HFFc6 (cell line): ENCODE results near the gene FXR2. TPM values are rescaled to one million over a fixed set of nuclear protein-coding genes. Genes with fewer than 3 reads are reported as not detected.
"Not testable (repeated sequence)": the region's sequence is repeated elsewhere in the genome, so short reads cannot be mapped to it uniquely, and the experiment has no call there.

Experiments used
- DNase-seq: peaks from one replicate; pipeline ENCODE4 v3.0.0-alpha.2; 2018
- H3K27ac Mint-ChIP-seq: 2 replicates; pipeline ENCODE4 v1.8.0; 2020; ENCODE audit warnings: mild to moderate bottlenecking, mixed read lengths
- H3K27me3 Mint-ChIP-seq: 2 replicates; pipeline ENCODE4 v1.8.0; 2021; ENCODE audit warnings: mild to moderate bottlenecking, moderate library complexity, mixed read lengths; ENCODE audit not compliant: insufficient read depth
- H3K36me3 Mint-ChIP-seq: 2 replicates; pipeline ENCODE4 v1.8.0; 2021; ENCODE audit warnings: low read depth, mixed read lengths
- H3K4me1 Mint-ChIP-seq: 2 replicates; pipeline ENCODE4 v1.8.0; 2020; ENCODE audit warnings: low read depth, mixed read lengths
- H3K4me3 Mint-ChIP-seq: 2 replicates; pipeline ENCODE4 v1.8.0; 2020; ENCODE audit warnings: mild to moderate bottlenecking, moderate library complexity, mixed read lengths
- H3K9me3 Mint-ChIP-seq: 2 replicates; pipeline ENCODE4 v1.8.0; 2020; ENCODE audit warnings: mild to moderate bottlenecking, mixed read lengths
- total RNA-seq, 6 experiments: library from RNA; stranded (reverse); fragmentation: NEBNext Ultra II Directional; extraction: Animal tissue kit (Norgen Biotek cat#: 25700); gene quantifications; 2 replicates in 1 of 6; 3 replicates in 5 of 6; pipeline ENCODE4 v1.2.3, GENCODE V29; 2021
- TF ChIP-seq, protein P1 (sequence below): fragments of 200-600 bp; sonication (generic); IDR thresholded peaks from 2 replicates; pipeline ENCODE4 v1.5.0; 2021; ENCODE audit warnings: antibody characterized with exemption, mild to moderate bottlenecking

Gene FXR2
- total RNA-seq, 6 experiments from 2014 or later = 49.3 to 62.3 (median 51.5) TPM

DNA sequence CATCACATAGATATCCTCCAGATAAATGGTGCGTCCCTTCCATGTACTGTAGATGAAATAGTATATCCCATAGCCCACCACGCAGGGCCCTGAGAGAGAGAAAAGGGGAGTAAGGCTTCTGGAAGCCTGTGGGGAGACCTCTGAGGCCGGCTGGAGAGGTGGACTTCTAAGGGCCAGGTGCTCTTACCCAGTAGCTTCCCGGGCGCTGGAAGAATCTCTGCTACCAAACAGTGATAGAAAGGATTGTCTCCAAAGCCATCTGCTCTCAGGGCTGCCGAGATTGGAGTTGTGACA lies 12.2 kb upstream of the FXR2 start:
- Mint-ChIP-seq H3K9me3 (no peaks in the 10 kb centered on the region), H3K4me3 (peak overlapping the region; percentile 91), H3K27ac (peak overlapping the region; percentile 82), H3K36me3 (peaks cover 4% of the 10 kb centered on the region; the same call in 1 of the 2 replicates), H3K4me1 (peaks cover 10% of the 10 kb centered on the region; the same call in 1 of the 2 replicates), H3K27me3 (peaks cover 3% of the 10 kb centered on the region)
- no peak for DNase-seq
- TF ChIP-seq, protein P1, sequence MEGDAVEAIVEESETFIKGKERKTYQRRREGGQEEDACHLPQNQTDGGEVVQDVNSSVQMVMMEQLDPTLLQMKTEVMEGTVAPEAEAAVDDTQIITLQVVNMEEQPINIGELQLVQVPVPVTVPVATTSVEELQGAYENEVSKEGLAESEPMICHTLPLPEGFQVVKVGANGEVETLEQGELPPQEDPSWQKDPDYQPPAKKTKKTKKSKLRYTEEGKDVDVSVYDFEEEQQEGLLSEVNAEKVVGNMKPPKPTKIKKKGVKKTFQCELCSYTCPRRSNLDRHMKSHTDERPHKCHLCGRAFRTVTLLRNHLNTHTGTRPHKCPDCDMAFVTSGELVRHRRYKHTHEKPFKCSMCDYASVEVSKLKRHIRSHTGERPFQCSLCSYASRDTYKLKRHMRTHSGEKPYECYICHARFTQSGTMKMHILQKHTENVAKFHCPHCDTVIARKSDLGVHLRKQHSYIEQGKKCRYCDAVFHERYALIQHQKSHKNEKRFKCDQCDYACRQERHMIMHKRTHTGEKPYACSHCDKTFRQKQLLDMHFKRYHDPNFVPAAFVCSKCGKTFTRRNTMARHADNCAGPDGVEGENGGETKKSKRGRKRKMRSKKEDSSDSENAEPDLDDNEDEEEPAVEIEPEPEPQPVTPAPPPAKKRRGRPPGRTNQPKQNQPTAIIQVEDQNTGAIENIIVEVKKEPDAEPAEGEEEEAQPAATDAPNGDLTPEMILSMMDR = no peak

DNA sequence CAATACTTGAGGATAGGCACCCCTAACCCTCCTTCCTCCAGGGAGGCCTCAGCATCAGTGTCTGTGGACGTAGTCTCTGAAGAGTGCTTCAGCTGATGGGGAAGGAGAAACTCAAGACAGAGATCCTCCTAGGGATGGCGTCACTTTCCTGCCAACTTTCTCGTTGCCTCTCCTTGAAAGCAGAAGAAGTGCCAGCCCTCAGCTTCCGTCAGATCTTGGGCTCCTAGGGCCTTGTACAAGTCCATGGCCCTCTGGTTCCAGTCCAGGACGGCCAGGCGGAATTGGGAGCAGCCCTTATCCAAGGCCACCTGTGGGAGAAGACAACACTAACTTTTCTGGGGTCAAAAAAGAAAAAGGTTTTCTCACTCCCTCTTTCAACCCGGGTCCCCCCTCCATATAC lies 11.6 kb upstream of the FXR2 start:
- peak overlapping the region; percentile 91 for H3K4me3 Mint-ChIP-seq
- peaks cover 4% of the 10 kb centered on the region; the same call in 1 of the 2 replicates for H3K36me3 Mint-ChIP-seq
- peaks cover 10% of the 10 kb centered on the region; the same call in 1 of the 2 replicates for H3K4me1 Mint-ChIP-seq
- H3K27me3 Mint-ChIP-seq = peaks cover 3% of the 10 kb centered on the region
- H3K27ac Mint-ChIP-seq = no peak overlapping the region
- DNase-seq = no peak
- no peaks in the 10 kb centered on the region for H3K9me3 Mint-ChIP-seq
- TF ChIP-seq, protein P1 = no peak

DNA sequence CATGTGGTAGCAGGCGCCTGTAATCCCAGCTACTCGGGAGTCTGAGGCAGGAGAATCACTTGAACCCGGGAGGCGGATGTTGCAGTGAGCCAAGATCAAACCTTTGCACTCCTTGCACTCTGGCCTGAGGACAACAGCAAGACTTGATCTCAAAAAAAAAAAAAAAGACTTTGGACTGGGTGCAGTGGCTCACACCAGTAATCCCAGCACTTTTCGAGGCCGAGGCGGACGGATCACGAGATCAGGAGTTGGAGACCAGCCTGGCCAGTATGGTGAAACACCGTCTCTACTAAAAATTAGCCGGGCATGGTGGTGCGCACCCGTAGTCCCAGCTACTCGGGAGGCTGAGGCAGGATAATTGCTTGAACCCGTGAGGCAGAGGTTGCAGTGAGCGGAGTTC lies 11.1 kb upstream of the FXR2 start:
- H3K4me1 Mint-ChIP-seq = peaks cover 10% of the 10 kb centered on the region; the same call in 1 of the 2 replicates
- not testable (repeated sequence) for H3K9me3 Mint-ChIP-seq, H3K27me3 Mint-ChIP-seq, DNase-seq, H3K27ac Mint-ChIP-seq, H3K4me3 Mint-ChIP-seq, H3K36me3 Mint-ChIP-seq

DNA sequence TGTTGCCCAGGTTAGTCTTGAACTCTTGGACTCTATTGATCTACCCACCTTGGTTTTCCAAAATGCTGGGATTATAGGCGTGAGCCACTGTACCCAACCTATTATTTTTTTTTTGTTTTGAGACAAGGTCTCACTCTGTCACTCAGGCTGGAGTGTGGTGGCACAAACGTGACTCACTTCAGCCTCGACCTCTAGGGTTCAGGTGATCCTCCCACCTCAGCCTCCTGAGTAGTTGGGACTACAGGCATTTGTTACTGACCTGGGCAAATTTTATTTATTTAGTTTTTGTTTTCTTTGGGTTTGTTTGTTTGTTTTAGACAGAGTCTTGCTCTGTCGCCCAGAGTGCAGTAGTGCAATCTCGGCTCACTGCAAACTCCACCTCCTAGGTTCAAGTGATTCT lies 9.0 kb upstream of the FXR2 start:
- peaks cover 10% of the 10 kb centered on the region; the same call in 1 of the 2 replicates for H3K4me1 Mint-ChIP-seq
- DNase-seq = no peak
- TF ChIP-seq, protein P1 = no peak
- H3K27ac Mint-ChIP-seq = no peak overlapping the region
- H3K27me3 Mint-ChIP-seq = peaks cover 3% of the 10 kb centered on the region; the same call in 1 of the 2 replicates
- H3K4me3 Mint-ChIP-seq = no peak overlapping the region
- peaks cover 4% of the 10 kb centered on the region; the same call in 1 of the 2 replicates for H3K36me3 Mint-ChIP-seq
- H3K9me3 Mint-ChIP-seq = no peaks in the 10 kb centered on the region

DNA sequence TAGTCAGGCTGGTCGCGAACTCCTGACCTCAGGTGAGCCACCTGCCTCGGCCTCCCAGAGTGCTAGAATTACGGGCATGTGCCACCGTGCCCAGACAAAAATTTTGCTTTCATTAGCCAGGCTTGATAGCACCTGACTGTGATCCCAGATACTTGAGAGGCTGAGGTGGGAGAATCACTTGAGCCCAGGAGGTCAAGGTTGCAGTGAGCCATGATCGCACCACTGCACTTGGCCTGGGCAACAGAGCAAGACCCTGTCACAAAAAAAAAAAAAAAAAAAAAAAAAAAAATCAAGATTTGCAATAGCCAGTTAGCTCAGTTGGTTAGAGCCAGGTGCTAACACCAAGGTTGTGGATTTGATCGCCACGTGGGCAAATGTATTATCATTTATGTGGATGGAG lies 6.1 kb upstream of the FXR2 start:
- Mint-ChIP-seq H3K4me3 (no peak overlapping the region), H3K27me3 (peaks cover 3% of the 10 kb centered on the region; the same call in 1 of the 2 replicates), H3K27ac (no peak overlapping the region), H3K4me1 (no peaks in the 10 kb centered on the region), H3K36me3 (no peaks in the 10 kb centered on the region), H3K9me3 (no peaks in the 10 kb centered on the region)
- TF ChIP-seq, protein P1 = no peak
- no peak for DNase-seq

DNA sequence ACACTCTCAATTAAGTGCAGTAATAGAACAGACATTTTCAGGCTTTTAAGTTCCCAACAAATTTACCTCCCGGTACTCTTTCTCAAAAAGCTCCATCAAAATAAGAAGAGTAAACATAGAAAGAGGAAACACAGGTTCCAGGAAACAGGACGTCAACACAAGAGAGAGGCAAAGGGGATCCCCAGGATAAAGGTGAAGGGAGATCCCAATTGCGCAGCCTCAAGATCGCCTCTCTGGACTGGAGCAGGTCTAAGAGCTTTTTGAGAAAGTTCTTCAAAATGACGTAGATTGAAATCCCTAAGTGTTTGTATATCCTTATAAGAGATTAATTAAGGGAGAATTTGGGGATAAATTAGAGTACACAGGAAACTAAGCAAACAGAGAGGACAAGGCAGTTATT lies 3.9 kb upstream of the FXR2 start:
- no peak overlapping the region for H3K4me3 Mint-ChIP-seq
- no peak overlapping the region for H3K27ac Mint-ChIP-seq
- TF ChIP-seq, protein P1 = no peak
- no peak for DNase-seq
- H3K27me3 Mint-ChIP-seq = peaks cover 2% of the 10 kb centered on the region; the same call in 1 of the 2 replicates
- peaks cover 3% of the 10 kb centered on the region for H3K4me1 Mint-ChIP-seq
- no peaks in the 10 kb centered on the region for H3K9me3 Mint-ChIP-seq
- peaks cover 2% of the 10 kb centered on the region for H3K36me3 Mint-ChIP-seq
